GM19023 (cell line): Measurements from ENCODE around the gene MAPK8IP3.
"Not testable (repeated sequence)": the region's sequence is repeated elsewhere in the genome, so short reads cannot be mapped to it uniquely, and the experiment has no call there.

Source experiments
- ATAC-seq: cut with Tn5 transposase; IDR thresholded peaks from one replicate; pipeline ENCODE4 v1.9.1; 2021; ENCODE audit warnings: mild to moderate bottlenecking, moderate library complexity; ENCODE audit not compliant: unreplicated experiment

The MAPK8IP3 gene

GRCh38 chr16:1708083-1708767 is 2.2 kb downstream of the MAPK8IP3 start:
- ATAC-seq: no peak

GRCh38 chr16:1708768-1709180 is 2.8 kb downstream of the MAPK8IP3 start:
- ATAC-seq: no peak

- no peak for ATAC-seq
Observed at GRCh38 chr16:1709356-1709755, 3.4 kb downstream of the MAPK8IP3 start.

GRCh38 chr16:1710811-1711507 is 5.0 kb downstream of the MAPK8IP3 start:
- no peak for ATAC-seq

GRCh38 chr16:1712791-1713261 is 6.8 kb downstream of the MAPK8IP3 start:
- no peak for ATAC-seq

GRCh38 chr16:1713331-1713730 is 7.3 kb downstream of the MAPK8IP3 start:
- ATAC-seq: no peak

- no peak for ATAC-seq
Observed at GRCh38 chr16:1713933-1714332, 7.9 kb downstream of the MAPK8IP3 start.

GRCh38 chr16:1715220-1715619 is 9.2 kb downstream of the MAPK8IP3 start:
- ATAC-seq: no peak

GRCh38 chr16:1718236-1718635 is 12.2 kb downstream of the MAPK8IP3 start:
- ATAC-seq: not testable (repeated sequence)

- not testable (repeated sequence) for ATAC-seq
Observed at GRCh38 chr16:1719559-1720229, 13.7 kb downstream of the MAPK8IP3 start.

GRCh38 chr16:1721372-1721771 is 15.4 kb downstream of the MAPK8IP3 start:
- ATAC-seq: no peak

GRCh38 chr16:1723450-1724147 is 17.6 kb downstream of the MAPK8IP3 start:
- ATAC-seq: no peak

- ATAC-seq: no peak
Observed at GRCh38 chr16:1724491-1724890, 18.5 kb downstream of the MAPK8IP3 start.

GRCh38 chr16:1726661-1727502 is 20.9 kb downstream of the MAPK8IP3 start:
- no peak for ATAC-seq

- no peak for ATAC-seq
Observed at GRCh38 chr16:1727651-1728624, 21.9 kb downstream of the MAPK8IP3 start.

GRCh38 chr16:1729026-1729425 is 23.0 kb downstream of the MAPK8IP3 start:
- no peak for ATAC-seq

GRCh38 chr16:1729445-1729844 is 23.4 kb downstream of the MAPK8IP3 start:
- ATAC-seq: no peak

- no peak for ATAC-seq
Observed at GRCh38 chr16:1731073-1731472, 25.1 kb downstream of the MAPK8IP3 start.

- ATAC-seq: no peak
Observed at GRCh38 chr16:1731603-1732002, 25.6 kb downstream of the MAPK8IP3 start.
